IMR-90 (cell line): Measurements from ENCODE around the gene INSYN1. TPM values are rescaled to one million over a fixed set of nuclear protein-coding genes. Genes with fewer than 3 reads are reported as not detected.

Experiments
- ATAC-seq: fragments of 200-7000 bp; cut with Tn5 transposase; 2 replicates; pipeline ENCODE4 v1.9.1; 2020; ENCODE audit warnings: low read depth, mild to moderate bottlenecking, moderate library complexity
- BruUV-seq: library from RNA; stranded (reverse); fragments of 400-500 nt; replicated peaks from 2 replicates; lab custom pipeline; 2021; lab: Mats Ljungman, UMichigan
- CTCF ChIA-PET: fragments of 300-600 bp; formaldehyde crosslinking; extraction: SDS; loops from one replicate; lab custom pipeline; 2021; ENCODE audit warnings: antibody characterized with exemption; lab: Yijun Ruan, JAX
- POLR2A ChIA-PET: fragments of 300-600 bp; sonication (Branson Sonifier 250); formaldehyde crosslinking; loops from one replicate; lab custom pipeline; 2022; ENCODE audit warnings: antibody characterized with exemption; ENCODE audit not compliant: unreplicated experiment; lab: Charles Lee
- DNase-seq: peaks from one replicate; pipeline ENCODE4 v3.0.0; 2013
- H2AFZ ChIP-seq: replicated peaks from 2 replicates; pipeline ENCODE3; 2013; ENCODE audit warnings: low read length, mild to moderate bottlenecking; ENCODE audit not compliant: poor library complexity
- H2AK5ac ChIP-seq: 2 replicates; pipeline ENCODE4 v1.6.1; 2013; ENCODE audit warnings: low read depth, low read length, inconsistent platforms
- H2AK9ac ChIP-seq: replicated peaks from 2 replicates; pipeline ENCODE3; 2013; ENCODE audit warnings: mild to moderate bottlenecking, low read depth, low read length, moderate library complexity; ENCODE audit not compliant: poor library complexity
- H2BK120ac ChIP-seq: 2 replicates; pipeline ENCODE4 v1.6.1; 2013; ENCODE audit warnings: low read depth, low read length, inconsistent platforms
- H2BK15ac ChIP-seq: 3 replicates; pipeline ENCODE4 v1.6.1; 2013; ENCODE audit warnings: low read depth, low read length, inconsistent platforms
- H2BK20ac ChIP-seq: 2 replicates; pipeline ENCODE4 v1.6.1; 2013; ENCODE audit warnings: low read depth, mild to moderate bottlenecking, inconsistent platforms, low read length, moderate library complexity
- H2BK5ac ChIP-seq: 2 replicates; pipeline ENCODE4 v1.6.1; 2013; ENCODE audit warnings: mild to moderate bottlenecking, low read depth, low read length, inconsistent platforms; ENCODE audit not compliant: poor library complexity, severe bottlenecking
- H3K14ac ChIP-seq: replicated peaks from 2 replicates; pipeline ENCODE4 v1.6.1; 2013; ENCODE audit warnings: low read depth, low read length, inconsistent platforms
- H3K18ac ChIP-seq: 2 replicates; pipeline ENCODE4 v1.6.1; 2013; ENCODE audit warnings: low read depth, low read length, control low read depth
- H3K23ac ChIP-seq: 2 replicates; pipeline ENCODE4 v1.6.1; 2013; ENCODE audit warnings: low read depth, low read length, inconsistent platforms
- H3K27ac ChIP-seq: 2 replicates; pipeline ENCODE4 v1.5.1; 2013; ENCODE audit warnings: mild to moderate bottlenecking, control low read depth, low read length; ENCODE audit not compliant: insufficient read depth
- H3K27me3 ChIP-seq: 2 replicates; pipeline ENCODE4 v1.6.1; 2013; ENCODE audit warnings: low read length; ENCODE audit not compliant: control insufficient read depth, insufficient read depth
- H3K36me3 ChIP-seq: 2 replicates; pipeline ENCODE4 v1.6.1; 2013; ENCODE audit warnings: low read length, mixed read lengths; ENCODE audit not compliant: control insufficient read depth, insufficient read depth
- H3K4ac ChIP-seq: 2 replicates; pipeline ENCODE4 v1.6.1; 2013; ENCODE audit warnings: low read depth, low read length, inconsistent platforms
- H3K4me1 ChIP-seq: 2 replicates; pipeline ENCODE4 v1.6.1; 2013; ENCODE audit warnings: low read length, mixed read lengths; ENCODE audit not compliant: control insufficient read depth, insufficient read depth
- H3K4me2 ChIP-seq: 2 replicates; pipeline ENCODE4 v1.6.1; 2013; ENCODE audit warnings: low read depth, mild to moderate bottlenecking, control low read depth, low read length, moderate library complexity
- H3K4me3 ChIP-seq: 2 replicates; pipeline ENCODE4 v1.5.1; 2013; ENCODE audit warnings: low read depth, mild to moderate bottlenecking, control low read depth, low read length, moderate library complexity; ENCODE audit not compliant: insufficient read depth
- H3K56ac ChIP-seq: 2 replicates; pipeline ENCODE4 v1.6.1; 2013; ENCODE audit warnings: low read length, inconsistent platforms; ENCODE audit not compliant: insufficient read depth; ENCODE audit errors: extremely low read depth
- H3K79me1 ChIP-seq, 2 experiments: 2 replicates each; pipeline ENCODE4 v1.6.1; 2013; ENCODE audit warnings: low read length in 2 of 2, inconsistent platforms in 1 of 2, low read depth in 1 of 2
- H3K9ac ChIP-seq: 2 replicates; pipeline ENCODE4 v1.6.1; 2013; ENCODE audit warnings: low read depth, low read length, control low read depth
- H3K9me1 ChIP-seq: 2 replicates; pipeline ENCODE4 v1.6.1; 2013; ENCODE audit warnings: low read length, inconsistent platforms; ENCODE audit not compliant: insufficient read depth
- H3K9me3 ChIP-seq: 2 replicates; pipeline ENCODE4 v1.6.1; 2013; ENCODE audit warnings: low read length; ENCODE audit not compliant: control insufficient read depth, insufficient read depth
- H4K20me1 ChIP-seq: 2 replicates; pipeline ENCODE4 v1.6.1; 2013; ENCODE audit warnings: low read length, inconsistent platforms; ENCODE audit not compliant: insufficient read depth
- H4K5ac ChIP-seq: 2 replicates; pipeline ENCODE4 v1.6.1; 2013; ENCODE audit warnings: mild to moderate bottlenecking, low read depth, low read length, control low read depth
- H4K8ac ChIP-seq, 2 experiments: 2 replicates each; pipeline ENCODE4 v1.6.1; 2013; ENCODE audit warnings: low read depth in 2 of 2, low read length in 2 of 2, control low read depth in 1 of 2, inconsistent platforms in 1 of 2
- H4K91ac ChIP-seq: 2 replicates; pipeline ENCODE4 v1.6.1; 2013; ENCODE audit warnings: low read depth, low read length, inconsistent platforms; ENCODE audit not compliant: insufficient read depth
- WGBS, 2 experiments: methylation state at CpG; one replicate each; pipeline versions ENCODE4 v1.1.5 to v1.1.7; 2013; ENCODE audit warnings: missing lambda C conversion rate in 2 of 2; ENCODE audit not compliant: insufficient read length in 1 of 2; ENCODE audit errors: extremely low coverage in 2 of 2; 5-methylcytosine and 5-hydroxymethylcytosine counted together
- dilution Hi-C: fragments of 300-500 bp; cut with HindIII; formaldehyde crosslinking; loops from one replicate; pipeline ENCODE4 v1.14.3; 2018; ENCODE audit warnings: low sequenced_read_pairs; ENCODE audit not compliant: unreplicated experiment
- in situ Hi-C: fragments of 300-500 bp; cut with MboI; formaldehyde crosslinking; loops from 3 replicates; pipeline ENCODE4 v1.14.3; 2019; ENCODE audit warnings: low sequenced_read_pairs, inconsistent platforms, mixed read lengths
- intact Hi-C: fragments of 100-400 bp; cut with micrococcal nuclease; formaldehyde crosslinking; loops from 2 replicates; pipeline ENCODE4 v1.10.0; 2022
- polyA plus RNA-seq, 3 experiments: library from polyadenylated mRNA; depleted of rRNA; stranded (reverse); fragments of >200 nt; gene quantifications; 2 replicates each; pipeline ENCODE4 v1.2.3, GENCODE V29; 2012; ENCODE audit warnings: low replicate concordance in 1 of 3
- total RNA-seq: library from RNA; depleted of rRNA; stranded (reverse); fragments of >200 nt; gene quantifications from 2 replicates; pipeline ENCODE4 v1.2.3, GENCODE V29; 2012
- TF ChIP-seq, protein P1 (sequence below): fragments of 150-350 bp; IDR thresholded peaks from 2 replicates; pipeline ENCODE4 v1.6.1; 2016; ENCODE audit warnings: low read depth, mild to moderate bottlenecking, low read length, moderate library complexity, borderline replicate concordance

INSYN1 gene
- total and polyA plus RNA-seq, 2 of the 4 experiments (the other 2 are of a cell fraction): 0.18 to 0.34 TPM

DNA sequence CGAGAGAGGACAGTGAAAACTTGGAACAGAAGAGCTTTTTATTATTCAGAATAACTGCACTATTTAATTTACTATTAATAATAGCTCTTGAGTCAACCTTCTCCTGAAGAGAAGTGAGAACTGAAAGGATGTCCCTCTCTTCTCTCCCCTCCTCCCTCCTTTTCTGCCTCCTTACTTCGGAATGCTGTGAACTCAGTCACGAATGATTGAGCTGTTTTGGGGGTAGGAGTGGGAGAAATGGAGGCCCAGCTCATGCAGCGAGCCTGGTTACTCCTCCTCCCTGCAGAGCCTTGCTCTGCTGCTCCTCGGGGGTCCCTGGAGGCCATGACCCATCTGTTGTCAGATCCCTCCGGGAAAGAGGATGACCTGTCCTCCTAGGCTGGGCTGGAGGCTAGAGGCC, 20.3 kb upstream of the INSYN1 start:
- Histone ChIP-seq H3K9ac (no peak overlapping the region), H3K56ac (no peak overlapping the region), H4K20me1 (no peaks in the 10 kb centered on the region), H3K4ac (no peak overlapping the region), H2AK5ac (no peak overlapping the region), H2AK9ac (no peak overlapping the region), H2AFZ (no peak overlapping the region), H3K36me3 (no peaks in the 10 kb centered on the region), H3K9me3 (no peaks in the 10 kb centered on the region), H2BK5ac (no peak overlapping the region), H3K79me1 (no peaks in the 10 kb centered on the region), H3K4me3 (no peak overlapping the region), H3K27ac (no peak overlapping the region), H3K23ac (no peak overlapping the region), H3K18ac (no peak overlapping the region), H3K4me2 (no peak overlapping the region), H3K9me1 (no peaks in the 10 kb centered on the region), H4K8ac (no peak overlapping the region), H4K91ac (no peak overlapping the region), H4K5ac (no peak overlapping the region), H3K14ac (no peak overlapping the region), H2BK120ac (no peak overlapping the region), H3K4me1 (peaks cover 3% of the 10 kb centered on the region), H2BK15ac (no peak overlapping the region), H2BK20ac (no peak overlapping the region), H3K27me3 (peaks cover 52% of the 10 kb centered on the region)
- 14% methylated on average over 2 of the region's 6 CpGs; no CpG with 5 or more reads in 1 of the 2 experiments for WGBS, 2 experiments
- no TSS peak for BruUV-seq
- intact Hi-C loops (no loop called here), dilution Hi-C loops (no loop called here), in situ Hi-C loops (no loop called here)
- POLR2A ChIA-PET: no interaction called here
- DNase-seq (no peak), ATAC-seq (no peak; the same call in 1 of the 2 replicates)
- TF ChIP-seq, protein P1, sequence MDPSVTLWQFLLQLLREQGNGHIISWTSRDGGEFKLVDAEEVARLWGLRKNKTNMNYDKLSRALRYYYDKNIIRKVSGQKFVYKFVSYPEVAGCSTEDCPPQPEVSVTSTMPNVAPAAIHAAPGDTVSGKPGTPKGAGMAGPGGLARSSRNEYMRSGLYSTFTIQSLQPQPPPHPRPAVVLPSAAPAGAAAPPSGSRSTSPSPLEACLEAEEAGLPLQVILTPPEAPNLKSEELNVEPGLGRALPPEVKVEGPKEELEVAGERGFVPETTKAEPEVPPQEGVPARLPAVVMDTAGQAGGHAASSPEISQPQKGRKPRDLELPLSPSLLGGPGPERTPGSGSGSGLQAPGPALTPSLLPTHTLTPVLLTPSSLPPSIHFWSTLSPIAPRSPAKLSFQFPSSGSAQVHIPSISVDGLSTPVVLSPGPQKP: no peak
- CTCF ChIA-PET: no interaction called here
